GM12891 (cell line): ENCODE data around the gene METAP1D.

Experiments
- POLR2A ChIP-seq: IDR thresholded peaks from 2 replicates; pipeline ENCODE4 v1.6.1; 2011; ENCODE audit warnings: low read depth, low read length, control low read depth
- POLR2AphosphoS5 ChIP-seq: IDR thresholded peaks from 2 replicates; pipeline ENCODE4 v1.6.1; 2011; ENCODE audit warnings: low read depth, low read length, control low read depth
- TAF1 ChIP-seq: IDR thresholded peaks from 2 replicates; pipeline ENCODE4 v1.6.1; 2011; ENCODE audit warnings: low read depth, low read length, control low read depth

DNA sequence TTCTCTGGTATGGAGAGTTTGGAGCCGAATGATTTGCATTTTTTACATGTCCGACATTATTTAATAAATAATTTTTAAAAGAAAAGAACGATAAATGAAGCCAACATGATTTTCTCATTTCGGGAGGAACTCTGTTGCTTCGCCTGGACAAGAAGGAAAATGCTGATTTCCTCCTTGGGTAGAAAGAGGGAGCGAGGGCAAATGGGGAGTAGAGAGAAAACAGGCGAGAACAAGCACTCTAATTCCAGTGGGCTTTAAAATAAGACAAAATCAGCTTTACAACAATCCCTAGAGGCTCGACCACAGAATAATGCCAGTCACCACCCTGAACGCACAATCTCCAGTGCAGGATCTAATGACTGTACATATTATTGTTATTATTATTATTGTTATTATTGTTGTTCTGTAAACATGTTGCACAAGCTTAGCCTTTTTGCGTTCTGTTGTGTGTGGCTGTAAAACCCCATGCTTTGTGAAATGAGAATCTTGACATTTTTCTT is 89.3 kb downstream of the METAP1D start:
- TF ChIP-seq POLR2A (no peak), TAF1 (no peak), POLR2AphosphoS5 (no peak)
